HL-60 (cell line): Measurements from ENCODE around the gene ROBO1.

Source experiments
- DNase-seq, 2 experiments: peaks; one replicate each; pipeline ENCODE4 v3.0.0-alpha.2; 2010 to 2020; ENCODE audit warnings: low read depth in 1 of 2, low spot score in 1 of 2
- H3K27ac ChIP-seq: fragments of 250-450 bp; sonication (Bioruptor Pico); replicated peaks from 2 replicates; pipeline ENCODE4 v1.5.1; 2020; ENCODE audit warnings: mild to moderate bottlenecking, moderate library complexity
- H3K27me3 ChIP-seq: fragments of 250-450 bp; sonication (Bioruptor Pico); 2 replicates; pipeline ENCODE4 v1.5.1; 2021; ENCODE audit warnings: mild to moderate bottlenecking, moderate library complexity; ENCODE audit not compliant: insufficient read depth, poor library complexity, severe bottlenecking
- H3K4me3 ChIP-seq: replicated peaks from 2 replicates; pipeline ENCODE4 v1.5.1; 2011; ENCODE audit warnings: mild to moderate bottlenecking, control low read depth, low read length; ENCODE audit not compliant: insufficient read depth
- GABPA ChIP-seq: IDR thresholded peaks from 2 replicates; pipeline ENCODE4 v1.6.1; 2012; ENCODE audit warnings: low read depth
- POLR2AphosphoS5 ChIP-seq: IDR thresholded peaks from 2 replicates; pipeline ENCODE4 v1.6.1; 2012; ENCODE audit warnings: low read depth
- SPI1 ChIP-seq: IDR thresholded peaks from 2 replicates; pipeline ENCODE4 v1.6.1; 2012; ENCODE audit warnings: low read depth, mild to moderate bottlenecking, borderline replicate concordance
- TF ChIP-seq, protein P1 (sequence below): IDR thresholded peaks from one replicate; pipeline ENCODE4 v1.5.1; 2011; ENCODE audit warnings: low read length, control low read depth, inconsistent platforms; ENCODE audit not compliant: insufficient read depth
- TF ChIP-seq, protein P2 (sequence below): IDR thresholded peaks from 2 replicates; pipeline ENCODE4 v1.6.1; 2012; ENCODE audit warnings: low read depth; ENCODE audit not compliant: insufficient replicate concordance

ROBO1 gene

DNA sequence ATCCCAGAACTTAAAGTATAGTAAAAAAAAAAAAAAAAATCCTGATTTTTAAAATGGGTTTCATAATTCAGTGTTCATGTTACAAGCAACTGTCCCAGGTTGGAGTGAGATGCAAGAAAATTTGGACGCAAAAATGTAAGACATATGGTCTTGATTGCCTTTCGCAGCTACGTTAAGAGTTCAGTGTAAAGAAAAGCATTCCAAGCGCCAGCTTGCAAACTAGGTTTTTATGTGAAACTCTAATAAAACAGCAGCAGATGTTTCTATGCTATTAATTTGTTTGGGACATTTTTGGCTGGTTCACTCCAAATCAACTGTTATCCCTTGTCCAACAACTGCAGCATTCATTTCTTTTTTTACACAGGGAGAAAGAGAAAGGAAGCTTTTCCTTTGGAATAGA, 957.8 kb downstream of the ROBO1 start:
- DNase-seq, result no peak
- H3K27ac ChIP-seq, result no peak overlapping the region
- no peaks in the 10 kb centered on the region for H3K27me3 ChIP-seq
- H3K4me3 ChIP-seq, result no peak overlapping the region
- no peak for TF ChIP-seq SPI1
- no peak for TF ChIP-seq POLR2AphosphoS5
- TF ChIP-seq, protein P1, sequence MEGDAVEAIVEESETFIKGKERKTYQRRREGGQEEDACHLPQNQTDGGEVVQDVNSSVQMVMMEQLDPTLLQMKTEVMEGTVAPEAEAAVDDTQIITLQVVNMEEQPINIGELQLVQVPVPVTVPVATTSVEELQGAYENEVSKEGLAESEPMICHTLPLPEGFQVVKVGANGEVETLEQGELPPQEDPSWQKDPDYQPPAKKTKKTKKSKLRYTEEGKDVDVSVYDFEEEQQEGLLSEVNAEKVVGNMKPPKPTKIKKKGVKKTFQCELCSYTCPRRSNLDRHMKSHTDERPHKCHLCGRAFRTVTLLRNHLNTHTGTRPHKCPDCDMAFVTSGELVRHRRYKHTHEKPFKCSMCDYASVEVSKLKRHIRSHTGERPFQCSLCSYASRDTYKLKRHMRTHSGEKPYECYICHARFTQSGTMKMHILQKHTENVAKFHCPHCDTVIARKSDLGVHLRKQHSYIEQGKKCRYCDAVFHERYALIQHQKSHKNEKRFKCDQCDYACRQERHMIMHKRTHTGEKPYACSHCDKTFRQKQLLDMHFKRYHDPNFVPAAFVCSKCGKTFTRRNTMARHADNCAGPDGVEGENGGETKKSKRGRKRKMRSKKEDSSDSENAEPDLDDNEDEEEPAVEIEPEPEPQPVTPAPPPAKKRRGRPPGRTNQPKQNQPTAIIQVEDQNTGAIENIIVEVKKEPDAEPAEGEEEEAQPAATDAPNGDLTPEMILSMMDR, result no peak
- no peak for TF ChIP-seq GABPA
- TF ChIP-seq, protein P2, sequence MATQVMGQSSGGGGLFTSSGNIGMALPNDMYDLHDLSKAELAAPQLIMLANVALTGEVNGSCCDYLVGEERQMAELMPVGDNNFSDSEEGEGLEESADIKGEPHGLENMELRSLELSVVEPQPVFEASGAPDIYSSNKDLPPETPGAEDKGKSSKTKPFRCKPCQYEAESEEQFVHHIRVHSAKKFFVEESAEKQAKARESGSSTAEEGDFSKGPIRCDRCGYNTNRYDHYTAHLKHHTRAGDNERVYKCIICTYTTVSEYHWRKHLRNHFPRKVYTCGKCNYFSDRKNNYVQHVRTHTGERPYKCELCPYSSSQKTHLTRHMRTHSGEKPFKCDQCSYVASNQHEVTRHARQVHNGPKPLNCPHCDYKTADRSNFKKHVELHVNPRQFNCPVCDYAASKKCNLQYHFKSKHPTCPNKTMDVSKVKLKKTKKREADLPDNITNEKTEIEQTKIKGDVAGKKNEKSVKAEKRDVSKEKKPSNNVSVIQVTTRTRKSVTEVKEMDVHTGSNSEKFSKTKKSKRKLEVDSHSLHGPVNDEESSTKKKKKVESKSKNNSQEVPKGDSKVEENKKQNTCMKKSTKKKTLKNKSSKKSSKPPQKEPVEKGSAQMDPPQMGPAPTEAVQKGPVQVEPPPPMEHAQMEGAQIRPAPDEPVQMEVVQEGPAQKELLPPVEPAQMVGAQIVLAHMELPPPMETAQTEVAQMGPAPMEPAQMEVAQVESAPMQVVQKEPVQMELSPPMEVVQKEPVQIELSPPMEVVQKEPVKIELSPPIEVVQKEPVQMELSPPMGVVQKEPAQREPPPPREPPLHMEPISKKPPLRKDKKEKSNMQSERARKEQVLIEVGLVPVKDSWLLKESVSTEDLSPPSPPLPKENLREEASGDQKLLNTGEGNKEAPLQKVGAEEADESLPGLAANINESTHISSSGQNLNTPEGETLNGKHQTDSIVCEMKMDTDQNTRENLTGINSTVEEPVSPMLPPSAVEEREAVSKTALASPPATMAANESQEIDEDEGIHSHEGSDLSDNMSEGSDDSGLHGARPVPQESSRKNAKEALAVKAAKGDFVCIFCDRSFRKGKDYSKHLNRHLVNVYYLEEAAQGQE, result no peak

DNA sequence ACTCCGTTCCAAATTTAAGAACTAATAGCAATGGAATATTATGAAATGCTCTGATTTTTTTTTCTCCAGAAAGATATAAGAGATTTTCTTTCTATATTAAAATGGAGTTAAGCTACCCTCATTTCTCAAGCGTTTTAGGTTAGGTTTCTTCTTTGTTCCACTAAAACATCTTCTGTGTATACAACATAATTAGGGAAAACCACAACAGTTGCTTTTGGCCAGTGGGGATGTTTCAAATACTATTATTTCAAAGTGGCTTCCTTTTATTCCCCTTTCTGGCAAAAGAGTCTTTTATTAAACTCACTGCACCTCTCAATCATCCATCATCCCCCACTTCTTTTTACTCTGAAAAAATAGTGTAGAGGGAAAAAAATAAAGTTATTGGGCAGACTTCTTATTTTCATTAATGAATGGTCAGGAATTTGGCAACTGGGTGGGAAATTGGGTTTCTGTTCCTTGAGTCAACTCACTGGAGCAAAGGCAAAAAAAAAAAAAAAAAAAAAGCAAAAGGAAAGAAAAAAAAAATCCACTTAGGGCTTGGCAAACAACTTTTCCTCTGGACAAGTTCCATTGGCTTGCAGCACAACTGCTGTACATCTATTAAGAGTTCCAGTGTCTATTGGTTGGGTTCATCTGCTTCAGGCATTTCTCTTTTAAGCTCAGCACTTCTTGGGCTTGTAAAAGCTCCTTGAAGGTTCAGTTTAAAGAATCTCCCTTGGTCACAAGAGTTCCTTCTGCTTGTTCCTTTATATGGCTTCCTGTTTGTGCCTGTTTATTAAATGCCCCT, 963.4 kb downstream of the ROBO1 start:
- Histone ChIP-seq H3K4me3 (no peak overlapping the region), H3K27ac (no peak overlapping the region), H3K27me3 (no peaks in the 10 kb centered on the region)
- TF ChIP-seq POLR2AphosphoS5 (no peak), GABPA (no peak), SPI1 (no peak)
- TF ChIP-seq, protein P2, result no peak
- TF ChIP-seq, protein P1, result no peak
- DNase-seq, result no peak

DNA sequence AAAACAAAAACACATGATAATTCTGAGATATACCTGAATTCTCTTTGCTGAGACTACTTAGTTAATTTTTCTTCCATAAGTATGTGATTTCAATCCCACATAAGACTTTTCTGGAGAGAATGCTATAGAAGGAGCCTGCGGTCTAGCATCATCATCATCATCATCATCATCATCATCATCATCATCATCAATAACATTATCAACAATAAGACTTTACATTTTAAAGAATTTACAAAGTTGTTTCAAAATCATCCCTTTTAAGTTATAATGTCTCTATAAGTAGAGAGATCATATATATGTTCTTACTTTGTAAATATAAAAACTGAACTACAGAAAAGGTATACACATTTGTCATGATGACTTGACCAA, 965.3 kb downstream of the ROBO1 start:
- H3K4me3 ChIP-seq, result no peak overlapping the region
- no peaks in the 10 kb centered on the region for H3K27me3 ChIP-seq
- H3K27ac ChIP-seq, result no peak overlapping the region
- no peak for DNase-seq
- TF ChIP-seq POLR2AphosphoS5, result no peak
- no peak for TF ChIP-seq GABPA
- TF ChIP-seq, protein P2, result no peak
- TF ChIP-seq, protein P1, result no peak
- TF ChIP-seq SPI1, result no peak
